MCF 10A (cell line): ENCODE measurements around the gene GSTO2. TPM values are rescaled to one million over a fixed set of nuclear protein-coding genes. Genes with fewer than 3 reads are reported as not detected.
A peak's percentile ranks its signal among the peaks of the same experiment; 100 is the strongest.

ENCODE experiments used
- BruUV-seq: library from RNA; stranded (reverse); fragments of 400-500 nt; replicated peaks from 2 replicates; lab custom pipeline; 2021; lab: Mats Ljungman, UMichigan
- CTCF ChIA-PET: fragments of 300-600 bp; sonication (Branson Sonifier 250); formaldehyde crosslinking; extraction: SDS; loops from one replicate; lab custom pipeline; 2021; ENCODE audit warnings: antibody characterized with exemption, inconsistent platforms; lab: Yijun Ruan, JAX
- POLR2A ChIA-PET: fragments of 300-600, 350-650 bp; sonication (Branson Sonifier 250); formaldehyde crosslinking; extraction: SDS; loops from one replicate; lab custom pipeline; 2020; ENCODE audit warnings: antibody characterized with exemption, inconsistent platforms; lab: Yijun Ruan, JAX
- DNase-seq: peaks from one replicate; pipeline ENCODE4 v3.0.0-alpha.2; 2018; ENCODE audit not compliant: unreplicated experiment
- H3K27ac Mint-ChIP-seq: one replicate; pipeline ENCODE4 v1.8.0; 2022; ENCODE audit warnings: mild to moderate bottlenecking, low read depth, mixed read lengths; ENCODE audit not compliant: unreplicated experiment
- H3K27me3 Mint-ChIP-seq: one replicate; pipeline ENCODE4 v1.8.0; 2022; ENCODE audit warnings: mixed read lengths; ENCODE audit not compliant: insufficient read depth, unreplicated experiment
- H3K36me3 Mint-ChIP-seq: one replicate; pipeline ENCODE4 v1.8.0; 2022; ENCODE audit warnings: mild to moderate bottlenecking, moderate library complexity, mixed read lengths; ENCODE audit not compliant: insufficient read depth, unreplicated experiment
- H3K4me1 Mint-ChIP-seq: one replicate; pipeline ENCODE4 v1.8.0; 2022; ENCODE audit warnings: mixed read lengths; ENCODE audit not compliant: insufficient read depth, unreplicated experiment
- H3K4me3 Mint-ChIP-seq: one replicate; pipeline ENCODE4 v1.8.0; 2022; ENCODE audit warnings: mild to moderate bottlenecking, moderate library complexity, mixed read lengths; ENCODE audit not compliant: unreplicated experiment
- H3K9me3 Mint-ChIP-seq: one replicate; pipeline ENCODE4 v1.8.0; 2022; ENCODE audit warnings: mixed read lengths; ENCODE audit not compliant: unreplicated experiment
- CTCF ChIP-seq: fragments of 200-600 bp; IDR thresholded peaks from one replicate; pipeline ENCODE4 v1.8.0; 2022; ENCODE audit warnings: antibody characterized with exemption, mild to moderate bottlenecking; ENCODE audit not compliant: unreplicated experiment
- intact Hi-C: fragments of 100-400 bp; cut with micrococcal nuclease; formaldehyde crosslinking; loops from 2 replicates; pipeline ENCODE4 v1.14.1; 2022
- total RNA-seq: library from RNA; stranded (reverse); gene quantifications from 2 replicates; pipeline ENCODE4 v1.2.3, GENCODE V29; 2022

The GSTO2 gene
- total RNA-seq, 1 experiment from 2014 or later, result 40.9 TPM

- BruUV-seq, result TSS peak; percentile 45
- Mint-ChIP-seq H3K27ac (peak overlapping the region; percentile 97), H3K27me3 (no peaks in the 10 kb centered on the region), H3K4me1 (peaks cover 45% of the 10 kb centered on the region), H3K4me3 (peak overlapping the region; percentile 80), H3K9me3 (no peaks in the 10 kb centered on the region), H3K36me3 (peaks cover 6% of the 10 kb centered on the region)
- TF ChIP-seq CTCF, result no peak
- no peak for DNase-seq
- CTCF ChIA-PET, result interaction anchor here (0.7 to 10.5 kb wide), 12 partner anchors 13 to 62 kb away, joined by 3 to 79 read pairs (median 14); partner anchors contain the start of gene CFAP58
- POLR2A ChIA-PET, result interaction anchor here (0.6 to 6.9 kb wide), 17 partner anchors 8 to 607 kb away, joined by 3 to 146 read pairs (median 5); partner anchors contain the start of gene GSTO1
- intact Hi-C loops, result loop anchor here (1.0 to 10.0 kb wide), 2 partner anchors 46 to 452 kb away; no protein-coding TSS in a partner anchor
Observed at GRCh38 chr10:104336821-104337467, 68.0 kb downstream of the GSTO2 start.

GRCh38 chr10:104337521-104337984, 68.6 kb downstream of the GSTO2 start:
- ChIA-PET POLR2A (interaction anchor here (0.9 to 6.9 kb wide), 14 partner anchors 8 to 216 kb away, joined by 3 to 146 read pairs (median 12); partner anchors contain the start of genes CFAP58 and GSTO1), CTCF (interaction anchor here (0.9 to 6.6 kb wide), 10 partner anchors 8 to 63 kb away, joined by 3 to 46 read pairs (median 20); no protein-coding TSS in a partner anchor)
- H3K27ac Mint-ChIP-seq, result peak overlapping the region; percentile 97
- DNase-seq, result no peak
- BruUV-seq, result no TSS peak
- peaks cover 6% of the 10 kb centered on the region for H3K36me3 Mint-ChIP-seq
- TF ChIP-seq CTCF, result no peak
- H3K9me3 Mint-ChIP-seq, result no peaks in the 10 kb centered on the region
- no peaks in the 10 kb centered on the region for H3K27me3 Mint-ChIP-seq
- H3K4me1 Mint-ChIP-seq, result peaks cover 45% of the 10 kb centered on the region
- intact Hi-C loops, result loop anchor here (1.0 to 10.0 kb wide), 2 partner anchors 46 to 453 kb away; no protein-coding TSS in a partner anchor
- H3K4me3 Mint-ChIP-seq, result peak overlapping the region; percentile 80

- DNase-seq, result peak; percentile 81
- peaks cover 39% of the 10 kb centered on the region for H3K4me1 Mint-ChIP-seq
- ChIA-PET CTCF (interaction anchor here (0.7 to 6.6 kb wide), 13 partner anchors 8 to 63 kb away, joined by 3 to 46 read pairs (median 9); no protein-coding TSS in a partner anchor), POLR2A (interaction anchor here (0.6 to 6.9 kb wide), 21 partner anchors 9 to 457 kb away, joined by 3 to 146 read pairs (median 4); partner anchors contain the start of genes CFAP58 and GSTO1)
- no peak for TF ChIP-seq CTCF
- H3K36me3 Mint-ChIP-seq, result peaks cover 6% of the 10 kb centered on the region
- H3K27ac Mint-ChIP-seq, result peak within 1 kb of the TSS; percentile 97
- no TSS peak for BruUV-seq
- intact Hi-C loops, result loop anchor here (1.0 to 10.0 kb wide), 4 partner anchors 9 to 453 kb away; no protein-coding TSS in a partner anchor
- H3K27me3 Mint-ChIP-seq, result no peaks in the 10 kb centered on the region
- peak within 1 kb of the TSS; percentile 80 for H3K4me3 Mint-ChIP-seq
- H3K9me3 Mint-ChIP-seq, result no peaks in the 10 kb centered on the region
Observed at GRCh38 chr10:104337985-104338735, 69.2 kb downstream of the GSTO2 start, which contains the start of gene ITPRIP. ITPRIP (minus strand) TSS chr10:104338465; CDS start chr10:104316051, 22,414 bp downstream.
